NCI-H748 (cell line): ENCODE measurements around the gene VSIR.
A peak's percentile ranks its signal among the peaks of the same experiment; 100 is the strongest.

Experiments
- DNase-seq: peaks from one replicate; lab custom pipeline; 2025; ENCODE audit not compliant: unreplicated experiment; lab: John Stamatoyannopoulos, UW

VSIR gene

GRCh38 chr10:71735709-71736569 is 37.4 kb downstream of the VSIR start:
- DNase-seq, result no peak

GRCh38 chr10:71734797-71735196 is 38.5 kb downstream of the VSIR start:
- DNase-seq, result no peak

- no peak for DNase-seq
These were observed 41.5 kb downstream of the VSIR start for GRCh38 chr10:71731791-71732190.

GRCh38 chr10:71729161-71729636 is 44.1 kb downstream of the VSIR start:
- DNase-seq, result no peak

GRCh38 chr10:71727738-71728737 is 45.3 kb downstream of the VSIR start:
- peak; percentile 5 for DNase-seq

- no peak for DNase-seq
These were observed 46.1 kb downstream of the VSIR start for GRCh38 chr10:71727105-71727737.

- no peak for DNase-seq
These were observed 46.7 kb downstream of the VSIR start for GRCh38 chr10:71726580-71727104.

- no peak for DNase-seq
These were observed 47.2 kb downstream of the VSIR start for GRCh38 chr10:71725998-71726579.

- no peak for DNase-seq
These were observed 48.1 kb downstream of the VSIR start for GRCh38 chr10:71725249-71725648.

GRCh38 chr10:71724539-71724938 is 48.8 kb downstream of the VSIR start:
- no peak for DNase-seq

- no peak for DNase-seq
These were observed 50.0 kb downstream of the VSIR start for GRCh38 chr10:71723311-71723710.

- no peak for DNase-seq
These were observed 50.5 kb downstream of the VSIR start for GRCh38 chr10:71722849-71723248.

- no peak for DNase-seq
These were observed 52.0 kb downstream of the VSIR start for GRCh38 chr10:71721313-71721712.

- DNase-seq, result no peak
These were observed 53.0 kb downstream of the VSIR start for GRCh38 chr10:71720288-71720687.

- no peak for DNase-seq
These were observed 53.7 kb downstream of the VSIR start, which contains the start of gene C10orf105 for GRCh38 chr10:71719464-71720201. TSS of gene C10orf105 (minus strand) at chr10:71719778. CDS start at chr10:71716337, 3,441 bp downstream.

- DNase-seq, result no peak
These were observed 54.3 kb downstream of the VSIR start for GRCh38 chr10:71719042-71719441.

GRCh38 chr10:71718165-71718698 is 55.1 kb downstream of the VSIR start:
- DNase-seq, result no peak

GRCh38 chr10:71717551-71717951 is 55.8 kb downstream of the VSIR start:
- DNase-seq, result no peak

- DNase-seq, result no peak
These were observed 56.3 kb downstream of the VSIR start for GRCh38 chr10:71717056-71717455.
